Gastrocnemius medialis (tissue), 4 donors: ENCODE results near the gene ATP13A3. TPM values are rescaled to one million over a fixed set of nuclear protein-coding genes. Genes with fewer than 3 reads are reported as not detected.

Experiments used
- ATAC-seq, 2 donors: fragments of 150-250 bp; one replicate each; pipeline ENCODE4 v1.9.1; 2016
- DNase-seq, 2 donors: peaks; one replicate each; pipeline ENCODE4 v3.0.0-alpha.2; 2019
- H3K27ac ChIP-seq, 4 donors: fragments of 200-600 bp; sonication (generic); 1 replicate in 1 of 4; 2 replicates in 3 of 4; pipeline ENCODE4 v1.5.1; 2016 to 2018; ENCODE audit warnings: mild to moderate bottlenecking in 2 of 4, moderate library complexity in 1 of 4
- H3K27me3 ChIP-seq, 3 donors: fragments of 200-600 bp; sonication (generic) in 2 of 3; 1 replicate in 1 of 3; 2 replicates in 2 of 3; pipeline versions ENCODE4 v1.5.1 to v1.6.0; 2016 to 2019; ENCODE audit warnings: mild to moderate bottlenecking in 1 of 3, moderate library complexity in 1 of 3
- H3K36me3 ChIP-seq, 2 donors: fragments of 200-600 bp; sonication (generic) in 1 of 2; one replicate each; pipeline ENCODE4 v1.5.1; 2017 to 2018
- H3K4me1 ChIP-seq, 2 donors: fragments of 200-600 bp; sonication (generic) in 1 of 2; one replicate each; pipeline ENCODE4 v1.5.1; 2016 to 2017; ENCODE audit warnings: mild to moderate bottlenecking in 2 of 2
- H3K4me3 ChIP-seq, 4 donors: fragments of 200-600 bp; sonication (generic) in 3 of 4; 1 replicate in 1 of 4; 2 replicates in 3 of 4; pipeline ENCODE4 v1.5.1; 2016 to 2019; ENCODE audit warnings: mild to moderate bottlenecking in 2 of 4
- H3K9me3 ChIP-seq, 3 donors: fragments of 200-600 bp; sonication (generic) in 2 of 3; 1 replicate in 1 of 3; 2 replicates in 2 of 3; pipeline ENCODE4 v1.5.1; 2016 to 2019
- CTCF ChIP-seq, 5 experiments: fragments of 450-650 bp in 3 of 5; fragments of 200-600 bp in 2 of 5; sonication (generic) in 2 of 5; IDR thresholded peaks in 4 of 5; conservative IDR thresholded peaks in 1 of 5; 1 replicate in 4 of 5; 2 replicates in 1 of 5; pipeline ENCODE4 v1.5.1; 2016 to 2019; ENCODE audit warnings: antibody characterized with exemption in 5 of 5, mild to moderate bottlenecking in 3 of 5, moderate library complexity in 3 of 5
- POLR2A ChIP-seq, 2 donors: fragments of 450-650 bp; IDR thresholded peaks; one replicate each; pipeline ENCODE4 v1.6.1; 2017; ENCODE audit warnings: antibody characterized with exemption in 2 of 2, mild to moderate bottlenecking in 2 of 2, moderate library complexity in 2 of 2
- in situ Hi-C, 4 donors: fragments of 200-750 bp; cut with MboI; loops; one replicate each; pipeline versions ENCODE4 v1.15.0 to v1.8.0; 2017; ENCODE audit warnings: low sequenced_read_pairs in 4 of 4
- intact Hi-C: fragments of 100-400 bp; cut with DNase I; formaldehyde crosslinking; loops from one replicate; pipeline ENCODE4 v1.15.1; 2023; ENCODE audit warnings: low total_unique reads
- total RNA-seq, 4 donors: library from RNA; depleted of rRNA; stranded (reverse); fragments of >200 nt; gene quantifications; one replicate each; pipeline versions ENCODE4 v1.1.0 to v1.2.3, GENCODE V29; 2016

The ATP13A3 gene
- total RNA-seq, 4 donors from 2014 or later: 31.8 to 90.2 (median 57.3) TPM

GRCh38 chr3:194387926-194388418 is 98.8 kb downstream of the ATP13A3 start:
- no peak for TF ChIP-seq CTCF (IDR thresholded peaks at IDR 0.05 in 4 of 5, conservative IDR thresholded peaks at IDR 0.05 in 1 of 5)
- intact Hi-C loops: no loop called here
- H3K36me3 ChIP-seq: no peaks in the 10 kb centered on the region
- no peaks in the 10 kb centered on the region for H3K4me1 ChIP-seq
- no peaks in the 10 kb centered on the region for H3K9me3 ChIP-seq
- no peak overlapping the region for H3K27ac ChIP-seq
- peaks cover 3 to 14% (median 5%) of the 10 kb centered on the region in 3 donors for H3K27me3 ChIP-seq
- in situ Hi-C loops: no loop called here
- H3K4me3 ChIP-seq: no peak overlapping the region
- no peak for ATAC-seq
- DNase-seq: no peak

- no peak for ATAC-seq
- H3K9me3 ChIP-seq: no peaks in the 10 kb centered on the region
- in situ Hi-C loops: no loop called here
Measured at GRCh38 chr3:194387276-194387675, 99.5 kb downstream of the ATP13A3 start.

GRCh38 chr3:194386648-194387047 is 100.2 kb downstream of the ATP13A3 start:
- Histone ChIP-seq H3K36me3 (no peaks in the 10 kb centered on the region), H3K27ac (no peak overlapping the region), H3K27me3 (peaks cover 0 to 12% (median 0%) of the 10 kb centered on the region in 3 donors), H3K4me3 (no peak overlapping the region), H3K9me3 (no peaks in the 10 kb centered on the region), H3K4me1 (no peaks in the 10 kb centered on the region)
- TF ChIP-seq CTCF (IDR thresholded peaks at IDR 0.05 in 4 of 5, conservative IDR thresholded peaks at IDR 0.05 in 1 of 5): no peak
- no peak for TF ChIP-seq POLR2A (IDR thresholded peaks at IDR 0.05)
- ATAC-seq (no peak), DNase-seq (no peak)
- intact Hi-C loops (no loop called here), in situ Hi-C loops (no loop called here)

More at GRCh38 chr3:194387276-194387675, 99.5 kb downstream of the ATP13A3 start:
- Histone ChIP-seq H3K27me3 (peaks cover 0 to 13% (median 2%) of the 10 kb centered on the region in 3 donors), H3K27ac (no peak overlapping the region), H3K4me1 (no peaks in the 10 kb centered on the region), H3K36me3 (no peaks in the 10 kb centered on the region), H3K4me3 (no peak overlapping the region)
- no peak for DNase-seq
- intact Hi-C loops: no loop called here
- no peak for TF ChIP-seq CTCF (IDR thresholded peaks at IDR 0.05 in 4 of 5, conservative IDR thresholded peaks at IDR 0.05 in 1 of 5)
- TF ChIP-seq POLR2A (IDR thresholded peaks at IDR 0.05): no peak

- in situ Hi-C loops (no loop called here), intact Hi-C loops (no loop called here)
- no peak for DNase-seq
- Histone ChIP-seq H3K27ac (no peak overlapping the region), H3K4me1 (no peaks in the 10 kb centered on the region), H3K36me3 (no peaks in the 10 kb centered on the region), H3K4me3 (no peak overlapping the region), H3K27me3 (peaks cover 0 to 8% (median 0%) of the 10 kb centered on the region in 3 donors), H3K9me3 (no peaks in the 10 kb centered on the region)
- no peak for TF ChIP-seq POLR2A (IDR thresholded peaks at IDR 0.05)
- no peak for TF ChIP-seq CTCF (IDR thresholded peaks at IDR 0.05 in 4 of 5, conservative IDR thresholded peaks at IDR 0.05 in 1 of 5)
- no peak for ATAC-seq
Measured at GRCh38 chr3:194386066-194386465, 100.7 kb downstream of the ATP13A3 start.

GRCh38 chr3:194384569-194385001 is 102.2 kb downstream of the ATP13A3 start:
- H3K9me3 ChIP-seq: no peaks in the 10 kb centered on the region
- no peaks in the 10 kb centered on the region for H3K4me1 ChIP-seq
- no peak for DNase-seq
- H3K4me3 ChIP-seq: no peak overlapping the region
- H3K27me3 ChIP-seq: no peaks in the 10 kb centered on the region
- ATAC-seq: no peak
- intact Hi-C loops: no loop called here
- H3K36me3 ChIP-seq: no peaks in the 10 kb centered on the region
- H3K27ac ChIP-seq: no peak overlapping the region
- no peak for TF ChIP-seq POLR2A (IDR thresholded peaks at IDR 0.05)
- no peak for TF ChIP-seq CTCF (IDR thresholded peaks at IDR 0.05 in 4 of 5, conservative IDR thresholded peaks at IDR 0.05 in 1 of 5)
- in situ Hi-C loops: no loop called here
